ENCODE measurements around the gene PHAF1. TPM values are rescaled to one million over a fixed set of nuclear protein-coding genes. Genes with fewer than 3 reads are reported as not detected.
A peak's percentile ranks its signal among the peaks of the same experiment; 100 is the strongest.

Gene PHAF1
- total and polyA plus RNA-seq, 9 of the 15 experiments (the other 6 are each of a cell fraction or from before 2014, with no cell fraction given): 5.1 to 25.4 (median 13.8) TPM

GRCh38 chr16:67191995-67192681 lies 82.4 kb downstream of the PHAF1 start, which contains the start of gene E2F4 (continued):
- TF ChIP-seq KDM4B (IDR thresholded peaks at IDR 0.05; ENCODE audit: borderline replicate concordance in 2 of 2, low read depth in 1 of 2) (peak in 1 of 2 experiments; percentile 87; a peak in 1 of 4 replicates), ZNF561 (CRISPR knock-in tag; conservative IDR thresholded peaks at IDR 0.05) (no peak), HNRNPLL (IDR thresholded peaks at IDR 0.05; ENCODE audit: low read depth, low read length, poor library complexity, severe bottlenecking) (peak; percentile 25), XRCC5 (IDR thresholded peaks at IDR 0.05; ENCODE audit: low read depth, low read length) (no peak), ZNF217 (CRISPR knock-in tag; IDR thresholded peaks at IDR 0.05) (no peak), TAF7 (tag; IDR thresholded peaks at IDR 0.05) (no peak), FOXA3 (CRISPR knock-in tag; conservative IDR thresholded peaks at IDR 0.05 in 1 of 2, IDR thresholded peaks at IDR 0.05 in 1 of 2) (0 out of 4 replicates have a peak, but pooled peaks of 1 of the 2 experiments have one; percentile 35), E2F6 (IDR thresholded peaks at IDR 0.05; ENCODE audit: borderline replicate concordance in 1 of 2, extremely low read depth in 1 of 2, insufficient read depth in 1 of 2, insufficient read length in 1 of 2, low read depth in 1 of 2, low read length in 1 of 2, poor library complexity in 1 of 2, severe bottlenecking in 1 of 2) (no peak), SFPQ (IDR thresholded peaks at IDR 0.05; ENCODE audit: low read depth, low read length) (no peak), JUNB (CRISPR knock-in tag; conservative IDR thresholded peaks at IDR 0.05) (no peak), ZNF512 (tag; IDR thresholded peaks at IDR 0.05) (no peak), ETV5 (CRISPR knock-in tag; IDR thresholded peaks at IDR 0.05; ENCODE audit: low read depth) (peak; percentile 65), STAT5A (IDR thresholded peaks at IDR 0.05; ENCODE audit: borderline replicate concordance, low read length) (no peak), PKNOX1 (IDR thresholded peaks at IDR 0.05) (peak; percentile 44), ZNF76 (CRISPR knock-in tag; IDR thresholded peaks at IDR 0.05; ENCODE audit: borderline replicate concordance) (no peak), ETS1 (conservative IDR thresholded peaks at IDR 0.05; ENCODE audit: control insufficient read depth, low read depth, low read length) (peak; percentile 89), KAT7 (CRISPR knock-in tag; IDR thresholded peaks at IDR 0.05; ENCODE audit: borderline replicate concordance) (0 out of 2 replicates have a peak, but pooled peaks have one; percentile 32), MXI1 (IDR thresholded peaks at IDR 0.05; ENCODE audit: low read depth, low read length) (0 out of 2 replicates have a peak, but pooled peaks have one; percentile 50)

Measured in K562 (cell line).